ENCODE data around the gene SMIM22.

Gene SMIM22

GRCh38 chr16:4814542-4815173 lies 19.5 kb downstream of the SMIM22 start:
- DNase-seq (ENCODE audit: low spot score): no peak

GRCh38 chr16:4820652-4821051 lies 25.5 kb downstream of the SMIM22 start:
- DNase-seq (ENCODE audit: low spot score): no peak

- no peak for DNase-seq (ENCODE audit: low spot score)
These were observed 30.0 kb downstream of the SMIM22 start for GRCh38 chr16:4825196-4825595.

- DNase-seq (ENCODE audit: low spot score): no peak
These were observed 31.4 kb downstream of the SMIM22 start for GRCh38 chr16:4826526-4826925.

GRCh38 chr16:4826980-4827379 lies 31.8 kb downstream of the SMIM22 start:
- no peak for DNase-seq (ENCODE audit: low spot score)

- no peak for DNase-seq (ENCODE audit: low spot score)
These were observed 33.6 kb downstream of the SMIM22 start for GRCh38 chr16:4828567-4829321.

- no peak for DNase-seq (ENCODE audit: low spot score)
These were observed 35.2 kb downstream of the SMIM22 start for GRCh38 chr16:4830408-4830807.

- DNase-seq (ENCODE audit: low spot score): no peak
These were observed 36.4 kb downstream of the SMIM22 start for GRCh38 chr16:4831616-4832015.

- no peak for DNase-seq (ENCODE audit: low spot score)
These were observed 37.7 kb downstream of the SMIM22 start for GRCh38 chr16:4832698-4833343.

- DNase-seq (ENCODE audit: low spot score): no peak
These were observed 38.4 kb downstream of the SMIM22 start for GRCh38 chr16:4833584-4833983.

- DNase-seq (ENCODE audit: low spot score): no peak
These were observed 41.6 kb downstream of the SMIM22 start for GRCh38 chr16:4836727-4837126.

- DNase-seq (ENCODE audit: low spot score): no peak
These were observed 42.7 kb downstream of the SMIM22 start for GRCh38 chr16:4837733-4838501.

GRCh38 chr16:4839942-4840341 lies 44.8 kb downstream of the SMIM22 start:
- no peak for DNase-seq (ENCODE audit: low spot score)

GRCh38 chr16:4840984-4841383 lies 45.8 kb downstream of the SMIM22 start:
- DNase-seq (ENCODE audit: low spot score): no peak
